ENCODE data around the gene TPGS1.

TPGS1 gene

DNA sequence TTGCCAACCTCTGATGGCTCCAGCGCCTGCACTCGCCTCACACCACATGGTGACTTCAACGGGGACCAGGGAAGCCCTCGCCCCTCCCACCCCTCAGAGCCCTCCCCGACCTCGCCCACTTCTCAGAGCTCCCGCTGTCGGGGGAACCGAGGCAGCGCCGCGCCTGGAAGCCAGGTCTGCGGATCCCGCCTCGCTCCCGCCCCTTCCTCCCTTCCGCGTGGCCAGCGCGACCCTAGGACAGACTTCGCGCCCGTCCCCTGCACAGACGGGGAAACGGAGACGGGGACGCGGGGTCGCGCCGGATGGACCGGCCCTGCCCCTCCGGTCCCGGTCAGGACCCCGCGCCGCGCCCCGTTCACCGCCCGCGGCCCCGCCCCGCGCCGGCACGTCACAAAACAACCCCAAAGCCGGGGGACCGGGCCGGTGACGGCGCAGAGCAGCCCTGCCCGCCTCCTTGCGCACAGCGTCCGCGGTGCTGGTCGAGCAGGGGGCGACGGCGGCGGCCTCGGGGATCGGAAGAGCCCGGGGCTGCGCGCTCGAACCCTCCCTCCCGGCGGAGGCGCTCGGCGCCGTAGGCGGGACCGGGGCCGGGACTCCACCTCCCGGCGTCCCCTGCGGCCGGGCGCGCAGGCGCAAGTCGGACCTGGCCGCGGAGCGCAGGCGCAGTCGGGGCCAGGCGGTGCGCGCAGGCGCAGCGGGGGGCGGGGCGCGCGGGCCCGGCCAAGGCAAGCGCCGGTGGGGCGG lies 23.9 kb downstream of the TPGS1 start:
- Histone ChIP-seq H3K4me1 (ENCODE audit: control insufficient read depth, insufficient read depth, low read length) (peaks cover 11% of the 10 kb centered on the region), H3K9ac (ENCODE audit: low read length) (peak overlapping the region; percentile 98), H3K9me3 (ENCODE audit: control insufficient read depth, low read length) (no peaks in the 10 kb centered on the region), H3K4me3 (ENCODE audit: low read length) (peak overlapping the region; percentile 87), H3K27me3 (replicated peaks; ENCODE audit: control insufficient read depth, insufficient read depth, low read length) (peaks cover 2% of the 10 kb centered on the region), H3K36me3 (ENCODE audit: control insufficient read depth, insufficient read depth, low read length, severe bottlenecking) (no peaks in the 10 kb centered on the region)
- peak; percentile 94 for DNase-seq (ENCODE audit: low read depth)

GRCh38 chr19:531753-532560 lies 24.7 kb downstream of the TPGS1 start, which contains the start of gene CDC34:
TSS of gene CDC34 (plus strand) at chr19:531760. CDS start at chr19:531932, 172 bp downstream.
- Histone ChIP-seq H3K4me3 (ENCODE audit: low read length) (peak within 1 kb of the TSS; percentile 93), H3K9me3 (ENCODE audit: control insufficient read depth, low read length) (no peaks in the 10 kb centered on the region), H3K36me3 (ENCODE audit: control insufficient read depth, insufficient read depth, low read length, severe bottlenecking) (peaks cover 8% of the 10 kb centered on the region), H3K9ac (ENCODE audit: low read length) (peak within 1 kb of the TSS; percentile 98), H3K4me1 (ENCODE audit: control insufficient read depth, insufficient read depth, low read length) (peaks cover 11% of the 10 kb centered on the region), H3K27me3 (replicated peaks; ENCODE audit: control insufficient read depth, insufficient read depth, low read length) (no peaks in the 10 kb centered on the region)
- DNase-seq (ENCODE audit: low read depth): peak; percentile 39

DNA sequence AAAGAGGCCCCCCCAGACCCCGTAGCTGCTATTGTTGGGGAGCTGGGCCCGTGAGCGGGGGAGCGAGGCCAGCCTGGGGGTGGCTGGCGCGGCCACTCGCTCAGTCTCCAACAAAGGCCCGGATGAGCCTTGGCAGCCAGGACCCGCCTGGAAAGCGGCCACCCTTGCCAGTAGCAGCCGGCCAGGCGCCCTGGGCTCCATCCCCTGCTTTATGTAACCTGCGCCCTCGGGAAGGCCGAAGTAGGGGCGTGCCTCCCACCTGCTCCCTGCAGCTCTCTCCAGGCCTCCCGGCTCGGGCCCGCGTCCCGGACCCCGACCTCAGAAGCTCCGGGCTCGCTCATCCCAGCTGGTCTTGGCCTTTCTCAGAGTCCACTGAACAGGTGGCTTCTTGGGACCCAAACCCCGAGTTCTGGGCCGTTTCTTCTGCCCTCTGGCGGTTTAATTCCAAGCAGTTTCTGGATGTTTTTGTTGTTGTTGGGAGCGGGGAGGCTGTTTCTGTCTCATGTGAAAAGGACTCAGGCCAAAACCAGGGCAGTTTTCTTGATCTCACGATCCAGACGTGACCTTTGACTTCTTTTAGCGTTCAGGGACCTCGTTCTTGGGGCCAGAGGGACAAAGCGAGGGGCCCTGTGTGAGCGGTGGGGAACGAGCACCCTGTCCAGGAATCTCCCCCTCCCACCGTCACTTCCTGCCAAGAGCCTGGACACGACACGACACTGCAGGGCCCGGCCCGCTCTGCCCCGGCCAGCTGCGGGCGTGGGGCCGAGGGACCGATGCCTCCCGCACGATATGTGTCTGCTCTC lies 25.5 kb downstream of the TPGS1 start:
- DNase-seq (ENCODE audit: low read depth): peak; percentile 87
- H3K27me3 ChIP-seq (replicated peaks; ENCODE audit: control insufficient read depth, insufficient read depth, low read length): no peaks in the 10 kb centered on the region
- peak overlapping the region; percentile 93 for H3K4me3 ChIP-seq (ENCODE audit: low read length)
- H3K9ac ChIP-seq (ENCODE audit: low read length): peak overlapping the region; percentile 98
- peaks cover 11% of the 10 kb centered on the region for H3K4me1 ChIP-seq (ENCODE audit: control insufficient read depth, insufficient read depth, low read length)
- no peaks in the 10 kb centered on the region for H3K9me3 ChIP-seq (ENCODE audit: control insufficient read depth, low read length)
- peaks cover 10% of the 10 kb centered on the region for H3K36me3 ChIP-seq (ENCODE audit: control insufficient read depth, insufficient read depth, low read length, severe bottlenecking)

- peaks cover 17% of the 10 kb centered on the region for H3K36me3 ChIP-seq (ENCODE audit: control insufficient read depth, insufficient read depth, low read length, severe bottlenecking)
- H3K4me1 ChIP-seq (ENCODE audit: control insufficient read depth, insufficient read depth, low read length): peaks cover 11% of the 10 kb centered on the region
- peak; percentile 29 for DNase-seq (ENCODE audit: low read depth)
- H3K4me3 ChIP-seq (ENCODE audit: low read length): peak overlapping the region; percentile 93
- H3K27me3 ChIP-seq (replicated peaks; ENCODE audit: control insufficient read depth, insufficient read depth, low read length): no peaks in the 10 kb centered on the region
- H3K9me3 ChIP-seq (ENCODE audit: control insufficient read depth, low read length): no peaks in the 10 kb centered on the region
- H3K9ac ChIP-seq (ENCODE audit: low read length): peak overlapping the region; percentile 98
Observed at GRCh38 chr19:533364-534058, 26.2 kb downstream of the TPGS1 start.

GRCh38 chr19:534088-534487 lies 26.8 kb downstream of the TPGS1 start:
- peak overlapping the region; percentile 93 for H3K4me3 ChIP-seq (ENCODE audit: low read length)
- H3K9me3 ChIP-seq (ENCODE audit: control insufficient read depth, low read length): no peaks in the 10 kb centered on the region
- H3K4me1 ChIP-seq (ENCODE audit: control insufficient read depth, insufficient read depth, low read length): peaks cover 11% of the 10 kb centered on the region
- no peak for DNase-seq (ENCODE audit: low read depth)
- peak overlapping the region; percentile 98 for H3K9ac ChIP-seq (ENCODE audit: low read length)
- no peaks in the 10 kb centered on the region for H3K27me3 ChIP-seq (replicated peaks; ENCODE audit: control insufficient read depth, insufficient read depth, low read length)
- H3K36me3 ChIP-seq (ENCODE audit: control insufficient read depth, insufficient read depth, low read length, severe bottlenecking): peaks cover 23% of the 10 kb centered on the region

DNA sequence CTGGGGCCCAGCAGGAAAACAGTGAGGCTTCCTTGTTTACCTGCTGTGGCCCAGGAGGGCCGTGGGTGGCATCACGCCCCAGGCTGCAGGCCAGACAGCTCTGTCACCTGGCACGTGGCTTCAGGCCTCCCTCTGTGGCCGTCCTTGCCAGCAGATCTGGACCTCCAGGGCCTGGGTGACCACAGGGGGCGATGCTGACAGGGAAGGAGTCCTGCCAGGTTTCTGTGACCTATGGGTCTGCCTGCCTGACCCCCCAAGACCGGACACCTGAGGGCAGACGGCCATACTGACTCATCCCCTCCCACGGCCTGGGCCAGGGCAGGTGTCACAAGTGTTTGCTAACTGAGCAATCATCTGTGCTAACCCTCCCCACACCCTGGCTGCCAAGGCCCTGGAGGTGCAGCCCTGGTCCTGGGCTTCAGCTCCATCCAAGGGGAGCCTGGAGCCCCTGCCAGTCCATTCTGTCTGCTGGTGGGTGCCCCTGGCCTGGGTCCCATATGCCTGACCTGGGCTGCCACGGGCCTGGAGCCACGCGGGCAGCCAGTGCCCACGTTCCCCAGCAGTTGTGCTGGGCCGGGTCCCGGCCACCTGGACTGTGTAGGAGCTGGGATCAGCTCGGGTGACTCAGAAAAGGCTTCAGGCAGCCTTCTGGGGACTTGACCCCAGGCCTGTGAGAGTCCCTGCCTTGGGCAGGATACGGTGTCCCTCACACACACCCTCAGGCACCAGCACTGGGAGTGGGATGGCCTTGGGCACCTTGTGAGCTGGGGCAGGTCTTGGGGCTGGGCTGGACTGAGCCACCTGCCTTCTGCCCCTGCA lies 27.9 kb downstream of the TPGS1 start:
- Histone ChIP-seq H3K9me3 (ENCODE audit: control insufficient read depth, low read length) (no peaks in the 10 kb centered on the region), H3K9ac (ENCODE audit: low read length) (peak overlapping the region; percentile 51), H3K4me3 (ENCODE audit: low read length) (no peak overlapping the region), H3K36me3 (ENCODE audit: control insufficient read depth, insufficient read depth, low read length, severe bottlenecking) (peaks cover 28% of the 10 kb centered on the region), H3K27me3 (replicated peaks; ENCODE audit: control insufficient read depth, insufficient read depth, low read length) (no peaks in the 10 kb centered on the region), H3K4me1 (ENCODE audit: control insufficient read depth, insufficient read depth, low read length) (peaks cover 11% of the 10 kb centered on the region)
- DNase-seq (ENCODE audit: low read depth): no peak

DNA sequence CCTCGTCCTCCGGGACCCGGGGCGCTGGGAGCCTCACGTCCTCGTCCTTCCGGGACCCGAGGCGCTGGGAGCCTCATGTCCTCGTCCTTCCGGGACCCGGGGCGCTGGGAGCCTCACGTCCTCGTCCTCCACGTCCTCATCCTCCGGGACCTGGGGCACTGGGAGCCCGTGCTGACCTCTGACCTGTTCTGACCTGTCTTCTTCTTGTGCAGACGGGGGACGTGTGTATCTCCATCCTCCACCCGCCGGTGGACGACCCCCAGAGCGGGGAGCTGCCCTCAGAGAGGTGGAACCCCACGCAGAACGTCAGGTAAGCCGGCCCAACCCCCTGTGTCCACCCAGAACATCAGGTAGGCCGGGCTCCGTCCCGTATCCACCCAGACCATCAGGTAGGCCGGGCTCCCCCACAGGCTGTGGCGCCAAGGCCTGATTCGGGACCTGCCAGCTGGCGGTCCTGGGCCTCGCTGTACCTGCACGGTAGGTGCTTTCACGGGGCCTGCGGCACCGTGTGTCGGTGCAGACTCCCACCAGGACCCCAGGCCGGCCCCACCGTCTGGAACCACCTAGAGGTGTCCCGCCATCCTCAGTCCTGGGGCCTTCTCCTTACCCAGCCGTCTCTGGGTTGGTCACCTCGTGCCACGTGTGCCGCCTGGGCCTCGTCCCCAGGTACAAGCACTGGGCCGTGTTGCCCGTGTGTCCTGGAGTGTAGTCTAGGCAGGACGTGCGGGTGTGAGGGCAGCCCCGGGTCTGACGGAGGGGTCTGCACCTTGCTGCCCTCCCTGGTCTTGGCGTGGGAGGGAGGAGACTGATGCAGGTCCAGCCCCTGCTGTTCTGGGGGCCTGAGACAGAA lies 29.0 kb downstream of the TPGS1 start:
- H3K9ac ChIP-seq (ENCODE audit: low read length): no peak overlapping the region
- no peak for DNase-seq (ENCODE audit: low read depth)
- no peaks in the 10 kb centered on the region for H3K27me3 ChIP-seq (replicated peaks; ENCODE audit: control insufficient read depth, insufficient read depth, low read length)
- H3K4me1 ChIP-seq (ENCODE audit: control insufficient read depth, insufficient read depth, low read length): peaks cover 11% of the 10 kb centered on the region
- no peaks in the 10 kb centered on the region for H3K9me3 ChIP-seq (ENCODE audit: control insufficient read depth, low read length)
- no peak overlapping the region for H3K4me3 ChIP-seq (ENCODE audit: low read length)
- H3K36me3 ChIP-seq (ENCODE audit: control insufficient read depth, insufficient read depth, low read length, severe bottlenecking): peaks cover 33% of the 10 kb centered on the region

DNA sequence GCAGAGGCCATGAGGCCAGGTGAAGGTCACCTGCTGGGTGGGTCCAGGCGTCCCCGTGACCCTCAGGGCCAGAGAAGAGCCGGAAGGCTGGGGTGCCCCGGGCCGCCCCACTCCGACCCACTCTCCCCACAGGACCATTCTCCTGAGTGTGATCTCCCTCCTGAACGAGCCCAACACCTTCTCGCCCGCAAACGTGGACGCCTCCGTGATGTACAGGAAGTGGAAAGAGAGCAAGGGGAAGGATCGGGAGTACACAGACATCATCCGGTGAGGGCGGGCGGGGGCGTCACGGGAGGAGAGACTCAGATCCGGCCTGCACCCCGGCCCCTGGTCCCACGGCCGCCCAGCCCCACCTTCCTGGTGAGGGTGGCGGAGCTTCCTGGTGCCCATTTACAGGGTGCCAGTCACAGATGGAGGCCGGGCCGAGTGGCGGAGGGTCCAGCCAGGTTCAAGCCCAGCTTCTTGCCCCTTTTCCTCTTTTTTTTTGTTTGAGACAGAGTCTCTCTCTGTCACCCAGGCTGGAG lies 29.6 kb downstream of the TPGS1 start:
- Histone ChIP-seq H3K4me1 (ENCODE audit: control insufficient read depth, insufficient read depth, low read length) (peaks cover 11% of the 10 kb centered on the region), H3K27me3 (replicated peaks; ENCODE audit: control insufficient read depth, insufficient read depth, low read length) (no peaks in the 10 kb centered on the region), H3K9me3 (ENCODE audit: control insufficient read depth, low read length) (no peaks in the 10 kb centered on the region), H3K36me3 (ENCODE audit: control insufficient read depth, insufficient read depth, low read length, severe bottlenecking) (peaks cover 40% of the 10 kb centered on the region), H3K9ac (ENCODE audit: low read length) (no peak overlapping the region), H3K4me3 (ENCODE audit: low read length) (no peak overlapping the region)
- DNase-seq (ENCODE audit: low read depth): no peak

GRCh38 chr19:538641-539428 lies 31.5 kb downstream of the TPGS1 start:
- Histone ChIP-seq H3K27me3 (replicated peaks; ENCODE audit: control insufficient read depth, insufficient read depth, low read length) (no peaks in the 10 kb centered on the region), H3K9ac (ENCODE audit: low read length) (no peak overlapping the region), H3K9me3 (ENCODE audit: control insufficient read depth, low read length) (no peaks in the 10 kb centered on the region), H3K36me3 (ENCODE audit: control insufficient read depth, insufficient read depth, low read length, severe bottlenecking) (peaks cover 47% of the 10 kb centered on the region), H3K4me1 (ENCODE audit: control insufficient read depth, insufficient read depth, low read length) (peaks cover 5% of the 10 kb centered on the region), H3K4me3 (ENCODE audit: low read length) (no peak overlapping the region)
- DNase-seq (ENCODE audit: low read depth): no peak
